Fibroblast of peridontal ligament (primary cell): ENCODE measurements around the gene FSIP1.

Experiments
- DNase-seq: peaks from one replicate; pipeline ENCODE4 v3.0.0-alpha.2; 2010; ENCODE audit errors: extremely low read depth

FSIP1 gene

DNA sequence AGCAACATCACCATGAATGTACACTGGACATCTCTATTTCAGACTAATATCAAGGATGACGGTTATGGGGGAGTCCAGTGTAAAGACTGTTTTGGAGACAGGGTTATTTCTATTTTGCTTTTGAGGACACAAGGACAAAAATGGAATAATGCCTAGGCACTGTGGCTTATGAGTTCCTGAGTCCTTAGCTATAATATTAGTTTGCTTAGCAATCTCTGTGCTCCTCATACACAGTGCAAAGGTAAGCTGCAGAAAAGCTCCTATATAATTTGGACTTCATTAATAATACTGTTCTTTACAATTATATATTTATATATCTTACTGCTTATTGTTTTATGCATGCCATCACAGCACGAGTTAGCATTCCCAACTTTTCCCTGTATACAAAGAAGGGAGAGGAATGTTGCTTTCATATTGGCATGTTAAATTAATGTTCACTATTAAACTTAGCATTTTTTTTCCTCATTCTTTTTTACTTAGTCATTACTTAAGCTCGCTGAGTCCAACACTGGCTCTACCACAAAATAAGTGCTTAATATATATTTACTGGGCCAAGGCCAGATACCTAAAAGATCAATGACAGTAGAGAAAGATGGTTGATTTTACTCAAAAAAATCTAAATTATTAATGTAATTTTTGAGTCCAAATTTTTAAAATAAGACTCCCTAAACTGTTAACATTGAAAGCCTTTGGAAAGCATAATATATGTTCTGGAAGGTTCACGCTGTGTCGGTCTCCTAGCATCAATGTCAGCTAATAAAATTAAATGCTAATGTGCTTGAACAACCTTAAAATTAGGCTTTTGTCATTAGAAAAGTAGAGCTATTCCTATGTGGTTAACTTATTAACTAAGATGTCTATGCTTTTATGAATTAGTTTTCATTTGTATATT lies 187.9 kb downstream of the FSIP1 start:
- peak; percentile 62 for DNase-seq

DNA sequence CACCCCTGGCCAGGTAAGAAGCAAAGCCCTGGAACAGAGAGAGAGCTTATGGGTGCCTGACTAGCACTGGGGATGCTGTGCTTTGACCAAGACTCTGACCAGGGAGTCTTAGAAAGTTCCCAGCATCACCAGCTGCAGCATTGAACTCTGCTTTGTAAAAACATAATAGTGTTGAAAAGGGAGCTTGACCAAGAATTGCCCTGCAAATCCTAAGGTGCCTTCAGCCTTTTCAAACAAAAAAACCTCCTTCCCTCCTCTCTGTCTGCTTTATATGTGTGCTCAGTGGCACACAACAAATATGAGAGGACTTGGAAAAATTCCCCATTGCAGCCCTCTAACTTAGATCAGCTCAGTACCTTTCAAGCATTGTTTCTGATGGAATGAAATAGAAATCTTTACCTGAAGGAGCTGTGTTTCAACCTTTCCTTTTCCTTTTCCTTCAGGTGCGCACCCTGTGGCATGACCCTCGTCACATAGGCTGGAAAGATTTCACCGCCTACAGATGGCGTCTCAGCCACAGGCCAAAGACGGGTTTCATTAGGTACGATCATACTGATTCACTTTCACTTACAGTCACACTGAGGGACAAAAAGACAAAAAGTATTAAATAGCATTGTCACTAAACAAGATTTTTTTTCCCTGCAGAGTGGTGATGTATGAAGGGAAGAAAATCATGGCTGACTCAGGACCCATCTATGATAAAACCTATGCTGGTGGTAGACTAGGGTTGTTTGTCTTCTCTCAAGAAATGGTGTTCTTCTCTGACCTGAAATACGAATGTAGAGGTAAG lies 188.8 kb downstream of the FSIP1 start:
- peak; percentile 56 for DNase-seq

DNA sequence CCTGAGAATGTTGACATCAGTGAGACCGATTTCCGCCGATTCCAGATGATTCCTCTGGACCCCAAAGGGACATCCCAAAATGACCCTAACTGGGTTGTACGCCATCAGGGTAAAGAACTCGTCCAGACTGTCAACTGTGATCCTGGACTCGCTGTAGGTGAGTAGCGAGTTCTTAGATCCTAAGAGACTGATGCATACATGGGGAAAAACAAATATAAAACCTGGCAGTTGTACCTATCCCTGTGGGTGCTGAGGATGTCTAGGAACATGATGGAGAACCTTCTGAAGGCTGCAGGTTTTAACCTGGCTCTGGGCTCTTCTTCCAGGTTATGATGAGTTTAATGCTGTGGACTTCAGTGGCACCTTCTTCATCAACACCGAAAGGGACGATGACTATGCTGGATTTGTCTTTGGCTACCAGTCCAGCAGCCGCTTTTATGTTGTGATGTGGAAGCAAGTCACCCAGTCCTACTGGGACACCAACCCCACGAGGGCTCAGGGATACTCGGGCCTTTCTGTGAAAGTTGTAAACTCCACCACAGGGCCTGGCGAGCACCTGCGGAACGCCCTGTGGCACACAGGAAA lies 189.5 kb downstream of the FSIP1 start:
- peak; percentile 55 for DNase-seq

DNA sequence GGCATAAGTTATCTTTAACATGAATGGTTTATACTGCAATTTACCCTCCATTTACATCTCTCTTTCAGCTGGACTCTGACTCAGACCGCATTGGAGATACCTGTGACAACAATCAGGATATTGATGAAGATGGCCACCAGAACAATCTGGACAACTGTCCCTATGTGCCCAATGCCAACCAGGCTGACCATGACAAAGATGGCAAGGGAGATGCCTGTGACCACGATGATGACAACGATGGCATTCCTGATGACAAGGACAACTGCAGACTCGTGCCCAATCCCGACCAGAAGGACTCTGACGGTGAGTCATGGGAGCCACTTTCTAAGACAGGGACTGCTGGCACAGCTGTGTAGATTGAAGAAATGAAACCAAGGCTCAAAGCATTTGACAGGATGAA lies 190.1 kb downstream of the FSIP1 start:
- DNase-seq: no peak

DNA sequence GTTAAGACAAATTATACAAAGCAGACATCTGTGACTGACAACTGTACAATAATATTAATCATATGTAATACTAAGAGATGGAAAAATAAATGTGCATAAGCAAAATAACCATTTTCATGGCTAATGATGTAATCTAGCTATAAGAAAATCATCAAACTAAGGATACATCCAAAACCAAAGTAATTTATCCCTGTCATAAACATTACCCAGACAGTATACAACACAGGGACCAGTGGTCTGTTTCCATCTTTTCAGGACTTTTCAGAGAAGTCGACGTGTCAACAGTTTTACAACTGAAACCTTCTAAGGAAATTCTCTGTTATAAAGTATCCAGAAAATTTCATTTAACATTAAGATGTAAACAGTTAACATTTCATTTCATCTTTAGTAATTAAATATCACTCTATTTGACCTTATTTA lies 190.7 kb downstream of the FSIP1 start:
- DNase-seq: peak; percentile 70

DNA sequence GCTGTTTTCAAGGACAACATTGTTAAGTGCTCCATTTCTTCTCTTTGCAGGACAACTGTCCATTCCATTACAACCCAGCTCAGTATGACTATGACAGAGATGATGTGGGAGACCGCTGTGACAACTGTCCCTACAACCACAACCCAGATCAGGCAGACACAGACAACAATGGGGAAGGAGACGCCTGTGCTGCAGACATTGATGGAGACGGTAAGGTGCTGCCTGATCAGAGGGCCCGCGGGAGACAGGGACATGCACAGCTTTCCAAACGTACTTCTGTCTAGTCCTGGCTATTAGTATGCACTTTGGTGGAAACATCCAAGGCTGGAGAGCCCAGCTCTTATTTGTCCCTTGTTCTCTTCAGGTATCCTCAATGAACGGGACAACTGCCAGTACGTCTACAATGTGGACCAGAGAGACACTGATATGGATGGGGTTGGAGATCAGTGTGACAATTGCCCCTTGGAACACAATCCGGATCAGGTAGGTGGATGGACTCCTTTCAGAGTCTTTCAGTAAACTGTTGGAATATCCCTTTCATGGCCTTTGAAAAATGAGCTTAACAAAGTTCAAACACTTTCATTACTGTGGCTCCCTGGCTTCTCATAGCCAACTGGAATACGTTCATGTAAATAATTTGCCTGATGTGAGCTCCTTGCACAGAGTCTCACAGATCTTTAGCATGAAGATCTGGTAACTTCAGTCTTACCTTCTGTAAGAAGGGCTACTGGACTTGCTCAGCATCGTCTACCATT lies 191.3 kb downstream of the FSIP1 start:
- DNase-seq: no peak

DNA sequence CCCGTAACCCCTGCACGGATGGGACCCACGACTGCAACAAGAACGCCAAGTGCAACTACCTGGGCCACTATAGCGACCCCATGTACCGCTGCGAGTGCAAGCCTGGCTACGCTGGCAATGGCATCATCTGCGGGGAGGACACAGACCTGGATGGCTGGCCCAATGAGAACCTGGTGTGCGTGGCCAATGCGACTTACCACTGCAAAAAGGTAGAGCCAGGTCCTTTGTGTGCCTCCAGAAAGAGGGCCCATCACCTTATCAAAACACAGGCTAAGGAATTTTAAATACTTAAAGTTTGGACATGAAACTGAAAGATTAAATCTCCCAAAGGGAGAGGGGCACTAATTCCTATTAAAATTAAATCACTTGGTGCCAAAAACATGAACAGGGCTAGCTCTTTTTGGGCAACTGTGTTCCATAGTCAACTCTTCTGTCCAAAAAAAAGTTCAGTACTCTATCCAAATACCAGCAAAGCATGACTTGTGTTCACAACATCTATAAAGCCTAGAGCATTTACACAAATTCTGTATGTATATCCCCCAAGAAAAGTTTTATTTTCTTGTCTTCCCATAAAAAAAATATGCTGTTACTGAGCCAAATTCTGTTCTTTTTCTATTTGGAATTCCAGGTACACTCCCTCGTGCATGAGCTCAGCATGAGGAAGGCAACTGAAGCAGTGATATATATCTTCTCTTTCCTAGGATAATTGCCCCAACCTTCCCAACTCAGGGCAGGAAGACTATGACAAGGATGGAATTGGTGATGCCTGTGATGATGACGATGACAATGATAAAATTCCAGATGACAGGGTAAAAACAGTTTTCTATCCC lies 192.6 kb downstream of the FSIP1 start:
- peak; percentile 65 for DNase-seq

DNA sequence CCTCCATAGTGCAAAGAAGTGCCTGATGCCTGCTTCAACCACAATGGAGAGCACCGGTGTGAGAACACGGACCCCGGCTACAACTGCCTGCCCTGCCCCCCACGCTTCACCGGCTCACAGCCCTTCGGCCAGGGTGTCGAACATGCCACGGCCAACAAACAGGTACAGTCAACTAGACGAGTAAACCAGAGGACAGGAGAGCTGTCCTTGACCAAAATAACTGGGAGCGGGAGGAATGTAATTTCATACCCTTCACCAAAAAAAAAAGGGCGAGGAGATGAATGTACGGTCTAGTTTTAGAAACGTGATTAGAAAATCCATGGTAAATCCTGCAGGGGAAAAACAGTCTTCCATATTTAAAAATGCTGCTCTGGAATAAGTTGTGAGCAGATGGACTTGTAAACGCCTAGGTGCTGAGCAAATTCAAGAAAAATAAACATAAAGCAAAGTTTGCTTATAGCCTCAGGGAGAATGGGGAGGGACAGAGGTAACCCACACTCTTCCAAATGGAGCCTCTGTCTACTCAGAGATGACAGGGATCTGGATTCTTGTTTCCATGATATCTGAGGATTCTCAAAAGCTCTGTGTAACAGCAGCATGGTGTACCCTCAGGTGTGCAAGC lies 193.3 kb downstream of the FSIP1 start:
- peak; percentile 59 for DNase-seq

DNA sequence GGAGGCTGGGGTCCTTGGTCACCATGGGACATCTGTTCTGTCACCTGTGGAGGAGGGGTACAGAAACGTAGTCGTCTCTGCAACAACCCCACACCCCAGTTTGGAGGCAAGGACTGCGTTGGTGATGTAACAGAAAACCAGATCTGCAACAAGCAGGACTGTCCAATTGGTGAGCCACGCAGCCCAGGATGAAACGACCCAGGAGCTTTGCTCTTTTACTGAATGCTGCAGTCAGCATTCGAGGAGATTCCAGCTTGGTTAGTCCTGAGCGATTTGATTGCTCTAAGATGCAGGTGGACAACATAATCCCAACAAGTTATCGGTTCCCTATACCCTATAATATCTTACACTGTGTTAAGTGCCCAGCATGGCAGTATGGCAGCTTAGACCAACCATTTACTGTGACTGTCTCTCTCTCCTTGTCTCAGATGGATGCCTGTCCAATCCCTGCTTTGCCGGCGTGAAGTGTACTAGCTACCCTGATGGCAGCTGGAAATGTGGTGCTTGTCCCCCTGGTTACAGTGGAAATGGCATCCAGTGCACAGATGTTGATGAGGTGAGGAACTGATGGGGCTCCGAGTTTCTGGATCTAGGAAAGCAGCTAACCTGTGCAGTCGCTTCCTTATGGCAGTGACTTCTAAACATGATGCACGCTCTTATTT lies 194.0 kb downstream of the FSIP1 start:
- peak; percentile 56 for DNase-seq

DNA sequence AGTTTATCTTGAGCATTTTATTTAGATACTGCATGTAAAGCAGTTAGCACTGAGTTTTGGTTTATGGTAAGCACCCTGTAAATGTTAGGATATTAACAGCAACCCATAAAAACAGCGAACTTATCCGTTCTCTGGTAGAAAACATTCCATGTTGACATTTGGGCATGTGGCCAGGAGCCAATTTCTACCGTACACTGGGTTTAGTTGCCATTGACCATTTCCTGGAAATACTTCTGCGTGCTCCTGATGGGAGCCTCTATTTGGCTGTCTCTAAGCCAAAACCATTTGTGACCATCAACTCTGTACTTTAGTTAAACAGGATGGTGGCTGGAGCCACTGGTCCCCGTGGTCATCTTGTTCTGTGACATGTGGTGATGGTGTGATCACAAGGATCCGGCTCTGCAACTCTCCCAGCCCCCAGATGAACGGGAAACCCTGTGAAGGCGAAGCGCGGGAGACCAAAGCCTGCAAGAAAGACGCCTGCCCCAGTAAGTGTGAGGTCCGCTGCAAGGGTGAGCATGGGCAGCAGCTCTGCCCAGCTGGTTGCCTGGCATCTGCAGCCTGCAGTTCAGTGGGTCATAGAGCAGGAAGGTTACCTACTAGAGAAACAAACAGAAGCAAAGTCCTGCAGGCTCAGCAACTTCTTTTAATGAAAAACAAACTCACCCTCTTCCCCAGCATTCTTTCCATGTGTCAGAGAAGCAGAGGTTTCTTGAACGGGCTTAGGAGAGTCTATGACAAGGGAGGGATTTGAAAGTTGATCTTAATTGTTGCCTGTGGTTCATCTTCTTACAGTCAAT lies 194.7 kb downstream of the FSIP1 start:
- no peak for DNase-seq

DNA sequence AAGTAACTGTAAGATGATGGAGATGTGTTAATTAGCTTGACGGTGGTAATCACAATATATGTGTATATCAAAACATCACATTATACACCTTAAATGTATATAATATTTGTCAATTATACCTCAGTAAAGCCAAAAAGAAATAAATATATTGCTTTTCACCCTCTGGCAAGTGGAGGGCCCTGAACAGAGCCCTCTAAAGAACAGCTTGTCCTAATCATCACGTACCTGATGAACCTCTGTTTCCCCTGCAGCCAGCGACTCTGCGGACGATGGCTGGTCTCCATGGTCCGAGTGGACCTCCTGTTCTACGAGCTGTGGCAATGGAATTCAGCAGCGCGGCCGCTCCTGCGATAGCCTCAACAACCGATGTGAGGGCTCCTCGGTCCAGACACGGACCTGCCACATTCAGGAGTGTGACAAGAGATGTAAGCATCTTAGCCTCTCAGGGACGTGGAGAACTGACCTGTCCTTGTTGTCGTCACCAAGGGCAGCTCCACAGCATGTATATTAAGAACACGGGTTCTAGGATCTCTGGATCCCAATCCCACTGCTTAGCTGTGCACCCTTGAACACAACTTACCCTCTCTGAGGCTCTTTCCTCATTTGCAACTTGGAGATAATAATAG lies 195.4 kb downstream of the FSIP1 start:
- peak; percentile 72 for DNase-seq

DNA sequence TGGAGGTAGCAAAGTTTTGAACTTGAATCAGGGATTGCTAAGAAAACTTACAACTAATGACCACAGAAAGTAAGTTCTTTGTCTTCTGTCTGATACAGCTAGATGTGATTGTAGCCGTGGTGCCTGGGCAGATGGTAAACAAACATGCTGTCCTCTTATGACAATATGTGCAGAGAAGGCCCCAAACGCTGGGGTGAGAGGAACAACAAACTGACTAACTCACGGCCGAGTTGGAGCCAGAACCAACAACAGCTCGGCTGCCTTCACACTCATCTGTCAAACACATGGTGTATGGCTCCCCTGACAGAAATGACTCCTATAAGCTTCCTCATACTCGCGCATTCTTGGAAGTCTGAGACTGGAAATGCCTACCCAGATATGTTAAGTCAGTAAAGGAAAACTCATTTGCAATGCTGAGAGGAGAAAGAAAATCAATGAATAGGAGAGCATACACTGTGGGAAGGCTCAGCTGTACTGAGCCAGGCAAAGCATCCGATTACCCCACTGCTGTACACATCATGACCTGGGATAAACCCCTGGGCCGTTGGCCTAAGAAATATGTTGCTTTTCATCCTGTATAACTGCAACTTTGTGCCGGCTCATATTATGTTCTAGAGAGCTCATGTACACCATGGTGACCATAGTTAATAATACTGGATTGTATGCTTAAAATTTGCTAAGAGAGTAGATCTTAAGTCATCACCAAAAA lies 196.1 kb downstream of the FSIP1 start:
- peak; percentile 69 for DNase-seq

DNA sequence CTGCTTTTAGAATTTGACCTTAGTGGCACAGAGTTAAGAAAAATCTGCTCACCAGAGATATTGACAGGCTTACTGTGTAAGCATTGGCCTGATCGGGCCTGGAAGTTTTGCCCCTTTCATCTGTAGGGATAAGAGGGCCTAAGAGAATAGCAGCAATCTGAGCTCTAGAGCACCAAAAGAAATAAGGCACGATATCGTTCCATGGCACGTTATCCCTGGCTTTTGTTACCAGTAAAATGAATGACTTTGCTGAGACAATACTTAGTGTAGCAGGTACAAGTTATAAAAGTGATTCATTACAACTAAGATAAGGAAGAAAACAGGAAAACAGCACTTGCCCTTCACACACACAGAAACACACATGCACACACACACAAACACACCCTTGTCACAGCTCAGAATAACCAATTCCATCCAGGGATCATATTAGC lies 196.8 kb downstream of the FSIP1 start:
- no peak for DNase-seq

DNA sequence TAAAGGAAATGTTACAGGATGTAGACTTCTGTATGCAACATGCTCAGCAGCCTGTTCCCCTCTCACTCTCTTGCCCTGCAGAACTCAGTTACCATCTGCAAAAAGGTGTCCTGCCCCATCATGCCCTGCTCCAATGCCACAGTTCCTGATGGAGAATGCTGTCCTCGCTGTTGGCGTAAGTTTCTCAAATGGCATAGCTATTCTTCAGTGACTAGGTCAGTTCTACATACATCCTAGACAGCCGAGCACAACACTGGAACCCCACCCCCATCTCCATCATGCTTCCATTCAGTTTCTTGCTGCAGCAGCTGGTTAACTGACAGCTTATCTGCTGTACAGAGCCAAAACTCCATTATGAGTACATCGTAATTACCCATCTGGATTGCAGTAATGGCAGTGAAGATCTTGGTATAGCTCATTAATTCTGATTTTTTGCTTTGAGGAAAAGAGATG lies 197.2 kb downstream of the FSIP1 start:
- no peak for DNase-seq

DNA sequence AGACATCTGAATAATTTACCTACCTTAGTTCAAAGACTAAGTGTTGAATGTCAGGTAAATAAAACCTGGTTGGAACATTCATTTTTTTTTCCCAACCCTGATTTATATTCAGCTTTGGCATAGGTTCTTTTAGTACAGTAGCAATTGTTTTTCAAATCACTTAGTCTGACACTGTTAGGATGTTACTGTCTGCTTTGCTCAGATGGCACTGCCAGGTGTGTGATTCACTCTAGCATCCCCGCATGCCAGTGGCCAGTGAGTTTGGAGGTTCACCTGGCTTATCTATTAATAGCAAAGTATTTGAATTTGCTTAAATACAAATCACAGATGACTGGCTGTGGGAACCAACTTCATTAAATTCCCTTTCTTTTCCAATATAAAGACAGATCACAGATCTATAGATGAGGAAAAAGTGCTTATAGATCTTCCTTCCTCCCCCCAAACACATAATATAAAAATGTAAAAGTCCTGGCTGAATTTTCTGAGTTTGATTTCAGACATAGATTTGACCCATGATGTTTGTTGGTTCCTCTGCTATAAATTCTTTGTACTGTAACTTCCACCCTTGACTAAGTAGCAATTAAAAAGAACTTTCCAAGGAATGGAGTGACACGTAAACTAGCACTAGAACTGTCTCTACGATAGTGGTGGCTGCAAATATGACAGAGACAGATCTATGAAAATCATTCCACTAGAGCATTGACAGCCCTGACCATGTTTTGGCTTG lies 197.8 kb downstream of the FSIP1 start:
- DNase-seq: peak; percentile 57

DNA sequence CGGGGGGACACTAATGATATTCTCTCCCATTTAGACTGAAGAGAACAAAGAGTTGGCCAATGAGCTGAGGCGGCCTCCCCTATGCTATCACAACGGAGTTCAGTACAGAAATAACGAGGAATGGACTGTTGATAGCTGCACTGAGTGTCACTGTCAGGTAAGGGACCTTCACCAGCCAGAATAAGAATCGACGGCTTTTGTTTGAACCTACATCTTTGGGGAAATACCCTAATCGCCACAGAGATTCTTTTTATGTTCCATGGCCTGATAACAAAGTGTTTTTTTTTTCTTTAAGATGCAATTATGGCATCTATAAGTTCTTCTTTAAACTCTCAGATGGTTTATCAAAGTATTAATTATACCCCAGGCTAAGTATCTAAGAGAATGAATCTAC lies 198.4 kb downstream of the FSIP1 start:
- DNase-seq: no peak

DNA sequence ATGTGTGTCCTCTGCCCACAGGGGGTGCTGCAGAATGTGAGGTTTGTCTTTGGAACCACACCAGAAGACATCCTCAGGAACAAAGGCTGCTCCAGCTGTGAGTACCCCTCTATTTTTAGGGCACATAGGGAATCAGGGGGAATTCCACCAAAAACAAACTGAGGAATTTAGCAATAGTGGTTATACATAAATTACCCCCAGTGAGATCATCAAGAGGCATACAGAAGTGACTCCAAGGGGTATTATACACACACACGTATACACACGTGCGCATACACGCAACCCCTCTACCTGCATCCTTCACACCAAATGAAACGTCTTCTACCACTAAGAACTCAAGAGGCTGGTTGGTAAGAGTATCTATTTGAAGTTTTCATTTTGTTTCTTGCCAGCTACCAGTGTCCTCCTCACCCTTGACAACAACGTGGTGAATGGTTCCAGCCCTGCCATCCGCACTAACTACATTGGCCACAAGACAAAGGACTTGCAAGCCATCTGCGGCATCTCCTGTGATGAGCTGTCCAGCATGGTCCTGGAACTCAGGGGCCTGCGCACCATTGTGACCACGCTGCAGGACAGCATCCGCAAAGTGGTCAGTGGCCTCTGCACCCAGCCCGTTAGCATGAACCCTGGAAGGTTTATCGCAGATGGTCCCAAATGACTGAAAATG lies 198.9 kb downstream of the FSIP1 start:
- DNase-seq: peak; percentile 74
